Smooth muscle cell (in vitro differentiated cells): ENCODE measurements around the gene SRSF6. TPM values are rescaled to one million over a fixed set of nuclear protein-coding genes. Genes with fewer than 3 reads are reported as not detected.

ENCODE experiments used
- DNase-seq: peaks from one replicate; lab custom pipeline; 2025; ENCODE audit not compliant: unreplicated experiment; lab: John Stamatoyannopoulos, UW
- H2AFZ ChIP-seq: fragments of 200-600 bp; sonication (generic); 2 replicates; pipeline ENCODE4 v1.6.0; 2016; ENCODE audit warnings: antibody characterized with exemption, low read depth, mild to moderate bottlenecking
- H3F3A ChIP-seq: fragments of 200-600 bp; sonication (generic); 2 replicates; pipeline ENCODE4 v1.6.0; 2017; ENCODE audit warnings: antibody characterized with exemption, low read depth
- H3K27ac ChIP-seq: fragments of 200-600 bp; sonication (generic); 2 replicates; pipeline ENCODE4 v1.5.1; 2016; ENCODE audit warnings: low read depth, mild to moderate bottlenecking
- H3K27me3 ChIP-seq: fragments of 200-600 bp; sonication (generic); 2 replicates; pipeline ENCODE4 v1.6.1; 2016; ENCODE audit warnings: low read depth, mild to moderate bottlenecking
- H3K36me3 ChIP-seq: fragments of 200-600 bp; sonication (generic); 2 replicates; pipeline ENCODE4 v1.5.1; 2016; ENCODE audit warnings: low read depth
- H3K4me1 ChIP-seq: fragments of 200-600 bp; sonication (generic); 2 replicates; pipeline ENCODE4 v1.5.1; 2016; ENCODE audit warnings: low read depth
- H3K4me2 ChIP-seq: fragments of 200-600 bp; sonication (generic); 2 replicates; pipeline ENCODE4 v1.6.0; 2016; ENCODE audit warnings: mild to moderate bottlenecking
- H3K4me3 ChIP-seq: fragments of 200-600 bp; sonication (generic); 2 replicates; pipeline ENCODE4 v1.5.1; 2016; ENCODE audit warnings: mild to moderate bottlenecking
- H3K79me2 ChIP-seq: fragments of 200-600 bp; sonication (generic); 2 replicates; pipeline ENCODE4 v1.6.0; 2016; ENCODE audit warnings: low read depth, mild to moderate bottlenecking
- H3K9ac ChIP-seq: fragments of 200-600 bp; sonication (generic); 2 replicates; pipeline ENCODE4 v1.6.0; 2016; ENCODE audit warnings: low read depth
- H3K9me3 ChIP-seq: fragments of 200-600 bp; sonication (generic); replicated peaks from 2 replicates; pipeline ENCODE4 v1.5.1; 2016; ENCODE audit warnings: low read depth
- H4K20me1 ChIP-seq: fragments of 200-600 bp; sonication (generic); 2 replicates; pipeline ENCODE4 v1.6.0; 2016; ENCODE audit warnings: low read depth
- WGBS: methylation state at CpG from one replicate; pipeline ENCODE4 v1.1.7; 2016; ENCODE audit warnings: low lambda C conversion rate; 5-methylcytosine and 5-hydroxymethylcytosine counted together
- polyA plus RNA-seq: library from polyadenylated mRNA; unstranded; fragments of >200 nt; fragmentation: Nextera tagmentation; extraction: Ambion mirVana; gene quantifications from 2 replicates; pipeline ENCODE4 v1.2.1, GENCODE V29; 2016
- total RNA-seq: library from RNA; depleted of rRNA; stranded (reverse); fragments of >200 nt; gene quantifications from 2 replicates; pipeline ENCODE4 v1.2.3, GENCODE V29; 2014
- TF ChIP-seq, protein P1 (sequence below): fragments of 200-600 bp; sonication (generic); IDR thresholded peaks from 2 replicates; pipeline ENCODE4 v1.5.1; 2017; ENCODE audit warnings: borderline replicate concordance, mild to moderate bottlenecking, antibody characterized with exemption; ENCODE audit not compliant: insufficient read depth, poor library complexity, severe bottlenecking

The SRSF6 gene
- total and polyA plus RNA-seq, 2 experiments from 2014 or later, result 25.1 to 85.0 TPM

DNA sequence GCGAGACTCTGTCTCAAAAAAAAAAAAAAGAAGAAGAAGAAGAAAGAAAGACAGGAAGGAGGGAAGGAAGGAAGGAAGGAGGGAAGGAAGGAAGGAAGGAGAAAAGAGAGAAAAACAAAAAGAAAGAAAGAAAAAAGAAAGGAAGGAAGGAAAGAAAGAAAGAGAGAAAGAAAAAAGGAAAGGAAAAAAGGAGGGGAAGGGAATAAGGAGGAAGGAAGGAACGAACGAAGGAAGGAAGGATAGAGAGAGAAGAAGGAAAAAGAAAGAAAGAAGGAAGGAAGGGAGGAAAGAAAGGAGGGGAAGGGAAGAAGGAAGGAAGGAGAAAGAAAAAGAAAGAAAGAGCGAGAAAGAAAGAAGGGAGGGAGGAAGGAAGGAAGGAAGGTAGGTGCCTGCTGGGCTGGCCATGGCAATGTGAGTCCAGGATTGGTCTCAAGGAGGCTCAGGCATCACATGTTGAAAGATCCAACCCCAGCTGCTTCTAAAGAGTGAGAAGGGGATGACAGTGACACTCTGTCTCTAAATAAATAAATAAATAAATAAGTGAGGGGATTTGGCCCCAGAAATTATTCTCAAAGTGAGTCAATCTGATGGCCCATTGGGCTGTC lies 24.3 kb upstream of the SRSF6 start:
- Histone ChIP-seq H3K27ac (no peak overlapping the region), H3K9me3 (no peaks in the 10 kb centered on the region), H4K20me1 (no peaks in the 10 kb centered on the region), H3F3A (no peaks in the 10 kb centered on the region), H3K4me3 (no peak overlapping the region), H3K36me3 (no peaks in the 10 kb centered on the region), H3K9ac (no peak overlapping the region), H3K79me2 (no peaks in the 10 kb centered on the region), H2AFZ (no peak overlapping the region), H3K4me1 (no peaks in the 10 kb centered on the region), H3K27me3 (peaks cover 3% of the 10 kb centered on the region), H3K4me2 (no peak overlapping the region)
- TF ChIP-seq, protein P1, sequence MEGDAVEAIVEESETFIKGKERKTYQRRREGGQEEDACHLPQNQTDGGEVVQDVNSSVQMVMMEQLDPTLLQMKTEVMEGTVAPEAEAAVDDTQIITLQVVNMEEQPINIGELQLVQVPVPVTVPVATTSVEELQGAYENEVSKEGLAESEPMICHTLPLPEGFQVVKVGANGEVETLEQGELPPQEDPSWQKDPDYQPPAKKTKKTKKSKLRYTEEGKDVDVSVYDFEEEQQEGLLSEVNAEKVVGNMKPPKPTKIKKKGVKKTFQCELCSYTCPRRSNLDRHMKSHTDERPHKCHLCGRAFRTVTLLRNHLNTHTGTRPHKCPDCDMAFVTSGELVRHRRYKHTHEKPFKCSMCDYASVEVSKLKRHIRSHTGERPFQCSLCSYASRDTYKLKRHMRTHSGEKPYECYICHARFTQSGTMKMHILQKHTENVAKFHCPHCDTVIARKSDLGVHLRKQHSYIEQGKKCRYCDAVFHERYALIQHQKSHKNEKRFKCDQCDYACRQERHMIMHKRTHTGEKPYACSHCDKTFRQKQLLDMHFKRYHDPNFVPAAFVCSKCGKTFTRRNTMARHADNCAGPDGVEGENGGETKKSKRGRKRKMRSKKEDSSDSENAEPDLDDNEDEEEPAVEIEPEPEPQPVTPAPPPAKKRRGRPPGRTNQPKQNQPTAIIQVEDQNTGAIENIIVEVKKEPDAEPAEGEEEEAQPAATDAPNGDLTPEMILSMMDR, result no peak
- no peak for DNase-seq
- WGBS, result 78% methylated on average over 4 of the region's 4 CpGs

DNA sequence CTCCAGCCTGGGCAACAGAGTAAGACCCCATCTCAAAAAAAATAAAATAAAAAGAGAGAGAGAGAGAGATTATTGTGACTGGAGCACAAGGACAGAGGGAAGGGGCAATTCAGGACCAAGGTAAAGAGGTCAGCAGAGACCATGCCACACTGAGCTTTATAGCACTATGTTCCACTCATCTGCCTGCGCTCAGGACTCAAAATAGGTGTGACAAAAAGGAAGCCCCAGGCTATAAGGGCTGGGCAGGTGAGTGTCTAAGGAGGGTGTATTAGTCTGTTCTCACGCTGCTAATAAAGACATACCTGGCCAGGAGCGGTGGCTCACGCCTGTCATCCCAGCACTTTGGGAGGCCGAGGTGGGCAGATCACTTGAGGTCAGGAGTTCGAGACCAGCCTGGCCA lies 23.1 kb upstream of the SRSF6 start:
- Histone ChIP-seq H3K9ac (no peak overlapping the region), H3K27ac (no peak overlapping the region), H3K4me3 (no peak overlapping the region), H2AFZ (no peak overlapping the region), H3K4me2 (no peak overlapping the region), H3K9me3 (no peaks in the 10 kb centered on the region), H3F3A (no peaks in the 10 kb centered on the region), H3K36me3 (no peaks in the 10 kb centered on the region), H3K79me2 (no peaks in the 10 kb centered on the region), H4K20me1 (no peaks in the 10 kb centered on the region), H3K27me3 (peaks cover 3% of the 10 kb centered on the region), H3K4me1 (no peaks in the 10 kb centered on the region)
- DNase-seq, result no peak
- TF ChIP-seq, protein P1, result no peak
- 90% methylated on average over 6 of the region's 6 CpGs for WGBS

DNA sequence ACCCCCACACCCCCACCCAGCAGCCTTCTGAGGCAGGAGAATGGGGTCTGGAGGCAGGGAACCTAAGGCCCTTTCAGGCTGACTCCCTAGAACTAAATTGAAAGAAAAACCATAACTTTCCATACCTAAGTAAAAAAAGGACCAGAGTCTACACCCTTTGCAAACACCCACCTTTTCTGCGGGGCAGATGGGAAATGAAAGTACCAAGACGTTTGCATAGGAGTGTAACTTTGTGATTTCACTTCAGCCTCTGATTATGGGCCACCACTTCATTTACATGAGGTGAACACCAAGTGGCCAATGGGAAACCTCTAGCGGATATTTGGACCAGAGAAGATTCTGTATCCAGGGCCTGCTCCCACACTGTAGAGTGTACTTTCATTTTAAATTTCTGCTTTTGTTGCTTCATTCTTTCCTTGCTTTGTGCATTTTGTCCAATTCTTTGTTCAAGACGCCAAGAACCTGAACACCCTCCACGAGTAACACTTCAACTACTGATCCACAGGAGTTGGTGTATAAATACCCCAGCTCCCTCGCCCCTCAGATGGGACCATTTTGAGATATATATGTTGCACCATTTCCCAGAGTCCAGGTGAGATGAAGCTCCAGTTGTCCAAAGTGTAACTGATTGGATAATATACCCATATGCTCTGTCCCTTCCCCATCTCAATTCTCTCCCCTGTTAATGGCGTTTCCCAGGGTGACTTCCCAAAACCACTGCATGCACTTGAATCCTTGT lies 18.9 kb upstream of the SRSF6 start:
- Histone ChIP-seq H2AFZ (no peak overlapping the region), H3K4me2 (no peak overlapping the region), H3K36me3 (no peaks in the 10 kb centered on the region), H4K20me1 (no peaks in the 10 kb centered on the region), H3F3A (no peaks in the 10 kb centered on the region), H3K9me3 (no peaks in the 10 kb centered on the region), H3K4me1 (no peaks in the 10 kb centered on the region), H3K4me3 (no peak overlapping the region), H3K9ac (no peak overlapping the region), H3K27ac (no peak overlapping the region), H3K79me2 (no peaks in the 10 kb centered on the region), H3K27me3 (no peaks in the 10 kb centered on the region)
- DNase-seq, result no peak
- TF ChIP-seq, protein P1, result no peak
- WGBS, result 89% methylated on average over 7 of the region's 7 CpGs
